PFSK-1 (cell line): ENCODE data around the gene ZNF625.

Experiments
- FOXP2 ChIP-seq: optimal IDR thresholded peaks from 2 replicates; pipeline ENCODE3; 2011; ENCODE audit warnings: borderline replicate concordance, control low read depth, inconsistent platforms; ENCODE audit not compliant: insufficient read depth; ENCODE audit errors: extremely low read length, extremely low read depth
- POLR2AphosphoS5 ChIP-seq: IDR thresholded peaks from 2 replicates; pipeline ENCODE4 v1.6.1; 2012; ENCODE audit warnings: low read depth, mild to moderate bottlenecking, control low read depth, low read length, moderate library complexity
- SIN3A ChIP-seq: IDR thresholded peaks from 2 replicates; pipeline ENCODE4 v1.6.1; 2012; ENCODE audit warnings: mild to moderate bottlenecking, low read length, moderate library complexity, borderline replicate concordance; ENCODE audit not compliant: insufficient read depth
- TAF1 ChIP-seq: IDR thresholded peaks from 2 replicates; pipeline ENCODE4 v1.6.1; 2012; ENCODE audit warnings: low read length, control low read depth, borderline replicate concordance; ENCODE audit not compliant: insufficient read depth
- TF ChIP-seq, protein P1 (sequence below), 2 experiments: IDR thresholded peaks; 2 replicates each; pipeline versions ENCODE4 v1.6.1 to v1.8.0; 2011 to 2012; ENCODE audit warnings: low read depth in 2 of 2, low read length in 2 of 2, control low read depth in 1 of 2, inconsistent platforms in 1 of 2, mild to moderate bottlenecking in 1 of 2, moderate library complexity in 1 of 2; ENCODE audit not compliant: insufficient read depth in 1 of 2

The ZNF625 gene

GRCh38 chr19:12198136-12198535, 41.6 kb upstream of the ZNF625 start:
- TF ChIP-seq TAF1 (no peak), POLR2AphosphoS5 (no peak), FOXP2 (no peak), SIN3A (no peak)
- TF ChIP-seq, protein P1, sequence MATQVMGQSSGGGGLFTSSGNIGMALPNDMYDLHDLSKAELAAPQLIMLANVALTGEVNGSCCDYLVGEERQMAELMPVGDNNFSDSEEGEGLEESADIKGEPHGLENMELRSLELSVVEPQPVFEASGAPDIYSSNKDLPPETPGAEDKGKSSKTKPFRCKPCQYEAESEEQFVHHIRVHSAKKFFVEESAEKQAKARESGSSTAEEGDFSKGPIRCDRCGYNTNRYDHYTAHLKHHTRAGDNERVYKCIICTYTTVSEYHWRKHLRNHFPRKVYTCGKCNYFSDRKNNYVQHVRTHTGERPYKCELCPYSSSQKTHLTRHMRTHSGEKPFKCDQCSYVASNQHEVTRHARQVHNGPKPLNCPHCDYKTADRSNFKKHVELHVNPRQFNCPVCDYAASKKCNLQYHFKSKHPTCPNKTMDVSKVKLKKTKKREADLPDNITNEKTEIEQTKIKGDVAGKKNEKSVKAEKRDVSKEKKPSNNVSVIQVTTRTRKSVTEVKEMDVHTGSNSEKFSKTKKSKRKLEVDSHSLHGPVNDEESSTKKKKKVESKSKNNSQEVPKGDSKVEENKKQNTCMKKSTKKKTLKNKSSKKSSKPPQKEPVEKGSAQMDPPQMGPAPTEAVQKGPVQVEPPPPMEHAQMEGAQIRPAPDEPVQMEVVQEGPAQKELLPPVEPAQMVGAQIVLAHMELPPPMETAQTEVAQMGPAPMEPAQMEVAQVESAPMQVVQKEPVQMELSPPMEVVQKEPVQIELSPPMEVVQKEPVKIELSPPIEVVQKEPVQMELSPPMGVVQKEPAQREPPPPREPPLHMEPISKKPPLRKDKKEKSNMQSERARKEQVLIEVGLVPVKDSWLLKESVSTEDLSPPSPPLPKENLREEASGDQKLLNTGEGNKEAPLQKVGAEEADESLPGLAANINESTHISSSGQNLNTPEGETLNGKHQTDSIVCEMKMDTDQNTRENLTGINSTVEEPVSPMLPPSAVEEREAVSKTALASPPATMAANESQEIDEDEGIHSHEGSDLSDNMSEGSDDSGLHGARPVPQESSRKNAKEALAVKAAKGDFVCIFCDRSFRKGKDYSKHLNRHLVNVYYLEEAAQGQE (IDR thresholded peaks at IDR 0.05; ENCODE audit: insufficient read depth in 1 of 2, low read depth in 2 of 2, low read length in 2 of 2): no peak

GRCh38 chr19:12194827-12195731, 38.5 kb upstream of the ZNF625 start:
- TF ChIP-seq TAF1 (no peak), SIN3A (no peak), FOXP2 (no peak), POLR2AphosphoS5 (no peak)
- TF ChIP-seq, protein P1 (IDR thresholded peaks at IDR 0.05; ENCODE audit: insufficient read depth in 1 of 2, low read depth in 2 of 2, low read length in 2 of 2): no peak

DNA sequence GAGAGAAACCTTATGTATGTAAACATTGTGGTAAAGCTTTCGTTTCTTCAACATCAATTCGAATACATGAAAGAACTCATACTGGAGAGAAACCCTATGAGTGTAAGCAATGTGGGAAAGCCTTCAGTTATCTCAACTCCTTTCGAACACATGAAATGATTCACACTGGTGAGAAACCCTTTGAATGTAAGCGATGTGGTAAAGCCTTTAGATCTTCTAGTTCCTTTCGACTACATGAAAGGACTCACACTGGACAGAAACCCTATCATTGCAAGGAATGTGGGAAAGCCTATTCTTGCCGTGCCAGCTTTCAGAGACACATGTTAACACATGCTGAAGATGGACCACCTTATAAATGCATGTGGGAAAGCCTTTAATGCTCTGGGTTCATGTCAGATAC, 31.1 kb upstream of the ZNF625 start:
- TF ChIP-seq SIN3A (no peak), FOXP2 (no peak), TAF1 (no peak), POLR2AphosphoS5 (no peak)
- TF ChIP-seq, protein P1 (IDR thresholded peaks at IDR 0.05; ENCODE audit: insufficient read depth in 1 of 2, low read depth in 2 of 2, low read length in 2 of 2): no peak

DNA sequence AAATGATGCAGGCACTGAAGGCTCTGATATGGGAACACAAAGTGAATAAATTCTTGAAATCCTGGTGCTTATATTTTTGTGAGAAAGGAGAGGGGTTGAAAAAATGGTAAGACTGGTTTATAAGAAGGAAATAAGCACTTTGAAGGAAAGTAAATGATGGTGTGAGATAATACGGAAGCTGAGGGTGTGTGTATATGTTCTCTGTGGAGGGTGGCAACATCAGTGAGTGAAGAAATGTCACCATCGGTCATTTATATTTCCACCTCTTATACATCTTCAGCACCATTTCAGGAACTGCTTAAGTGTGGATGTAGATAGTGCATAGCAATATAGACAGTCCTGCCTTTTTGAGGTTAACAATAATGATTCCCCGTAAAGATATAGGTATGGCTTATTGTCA, 23.8 kb upstream of the ZNF625 start:
- no peak for TF ChIP-seq TAF1
- TF ChIP-seq, protein P1 (IDR thresholded peaks at IDR 0.05; ENCODE audit: insufficient read depth in 1 of 2, low read depth in 2 of 2, low read length in 2 of 2): no peak
- TF ChIP-seq POLR2AphosphoS5: no peak
- no peak for TF ChIP-seq FOXP2
- TF ChIP-seq SIN3A: no peak
